Choroid plexus epithelial cell (primary cell): ENCODE results near the gene CLPSL1.

ENCODE experiments used
- DNase-seq: peaks from one replicate; pipeline ENCODE4 v3.0.0-alpha.2; 2010; ENCODE audit warnings: low read depth
- H3K4me3 ChIP-seq: 2 replicates; pipeline ENCODE4 v1.5.1; 2011; ENCODE audit warnings: low read depth, mild to moderate bottlenecking, control low read depth, low read length, moderate library complexity
- CTCF ChIP-seq: conservative IDR thresholded peaks from 2 replicates; pipeline ENCODE4 v1.5.1; 2011; ENCODE audit warnings: low read depth, mild to moderate bottlenecking, control low read depth, inconsistent platforms, low read length, moderate library complexity

The CLPSL1 gene

GRCh38 chr6:35736982-35737412 is 43.8 kb upstream of the CLPSL1 start, which contains the start of gene ARMC12:
TSS of gene ARMC12 (plus strand) at chr6:35737032. CDS start at chr6:35737109, 77 bp downstream.
- TF ChIP-seq CTCF: no peak
- H3K4me3 ChIP-seq: no peak within 1 kb of the TSS
- DNase-seq: no peak

GRCh38 chr6:35737413-35738211 is 43.2 kb upstream of the CLPSL1 start:
- peak; percentile 95 for DNase-seq
- no peak overlapping the region for H3K4me3 ChIP-seq
- TF ChIP-seq CTCF: peak; percentile 79

GRCh38 chr6:35739645-35740524 is 40.9 kb upstream of the CLPSL1 start:
- no peak for DNase-seq
- no peak overlapping the region for H3K4me3 ChIP-seq
- no peak for TF ChIP-seq CTCF

- DNase-seq: no peak
- peak; percentile 17 for TF ChIP-seq CTCF
- no peak overlapping the region for H3K4me3 ChIP-seq
Measured at GRCh38 chr6:35742842-35743241, 38.0 kb upstream of the CLPSL1 start.

GRCh38 chr6:35745509-35745908 is 35.3 kb upstream of the CLPSL1 start:
- H3K4me3 ChIP-seq: no peak overlapping the region
- no peak for DNase-seq
- no peak for TF ChIP-seq CTCF

- TF ChIP-seq CTCF: no peak
- DNase-seq: no peak
- H3K4me3 ChIP-seq: no peak overlapping the region
Measured at GRCh38 chr6:35746516-35746915, 34.3 kb upstream of the CLPSL1 start.
